H9 (cell line): Measurements from ENCODE around the gene DOK1. TPM values are rescaled to one million over a fixed set of nuclear protein-coding genes. Genes with fewer than 3 reads are reported as not detected.

Experiments used
- DNase-seq: peaks from one replicate; pipeline ENCODE4 v3.0.0-alpha.2; 2017
- H2AFZ ChIP-seq: one replicate; pipeline ENCODE4 v1.6.1; 2013; ENCODE audit warnings: mild to moderate bottlenecking, low read length, control low read depth, moderate library complexity
- H2AK5ac ChIP-seq: 2 replicates; pipeline ENCODE4 v1.6.1; 2013; ENCODE audit warnings: low read length, control low read depth, mixed read lengths; ENCODE audit not compliant: insufficient read length
- H2BK120ac ChIP-seq: one replicate; pipeline ENCODE4 v1.6.1; 2013; ENCODE audit warnings: low read depth, mild to moderate bottlenecking, low read length, control low read depth, inconsistent platforms; ENCODE audit not compliant: poor library complexity, severe bottlenecking
- H2BK12ac ChIP-seq: 2 replicates; pipeline ENCODE4 v1.6.1; 2013; ENCODE audit warnings: low read length, control low read depth, mixed read lengths, low read depth; ENCODE audit not compliant: insufficient read length
- H2BK15ac ChIP-seq: 2 replicates; pipeline ENCODE4 v1.6.1; 2013; ENCODE audit warnings: low read depth, low read length, control low read depth
- H2BK20ac ChIP-seq: one replicate; pipeline ENCODE4 v1.6.1; 2013; ENCODE audit warnings: low read depth, mild to moderate bottlenecking, low read length, control low read depth, inconsistent platforms; ENCODE audit not compliant: poor library complexity, severe bottlenecking
- H2BK5ac ChIP-seq: 2 replicates; pipeline ENCODE4 v1.6.1; 2013; ENCODE audit warnings: low read length, control low read depth, mixed read lengths; ENCODE audit not compliant: insufficient read length
- H3K14ac ChIP-seq: 2 replicates; pipeline ENCODE4 v1.6.1; 2013; ENCODE audit warnings: low read length, control low read depth; ENCODE audit not compliant: insufficient read depth
- H3K18ac ChIP-seq: 2 replicates; pipeline ENCODE4 v1.6.1; 2013; ENCODE audit warnings: low read depth, mild to moderate bottlenecking, mixed read lengths, low read length, control low read depth; ENCODE audit not compliant: insufficient read length
- H3K23ac ChIP-seq: 2 replicates; pipeline ENCODE4 v1.6.1; 2013; ENCODE audit warnings: low read length, control low read depth, mixed read lengths, low read depth; ENCODE audit not compliant: insufficient read length
- H3K23me2 ChIP-seq: 2 replicates; pipeline ENCODE4 v1.6.1; 2013; ENCODE audit warnings: low read depth, mild to moderate bottlenecking, mixed read lengths, low read length, control low read depth; ENCODE audit not compliant: insufficient read length, poor library complexity, severe bottlenecking
- H3K27ac ChIP-seq: 2 replicates; pipeline ENCODE4 v1.5.1; 2013; ENCODE audit warnings: low read length, control low read depth, mixed read lengths, low read depth; ENCODE audit not compliant: insufficient read length
- H3K27me3 ChIP-seq: 2 replicates; pipeline ENCODE4 v1.6.1; 2013; ENCODE audit warnings: low read length, control low read depth, inconsistent platforms; ENCODE audit not compliant: insufficient read depth
- H3K4ac ChIP-seq: 2 replicates; pipeline ENCODE4 v1.6.1; 2013; ENCODE audit warnings: low read depth, mild to moderate bottlenecking, control low read depth, inconsistent platforms, low read length, moderate library complexity
- H3K4me1 ChIP-seq: 2 replicates; pipeline ENCODE4 v1.6.1; 2013; ENCODE audit warnings: low read length, control low read depth, inconsistent platforms; ENCODE audit not compliant: insufficient read depth
- H3K4me2 ChIP-seq: 2 replicates; pipeline ENCODE4 v1.6.1; 2013; ENCODE audit warnings: low read length, control low read depth, mixed read lengths; ENCODE audit not compliant: insufficient read length, insufficient read depth
- H3K56ac ChIP-seq: 2 replicates; pipeline ENCODE4 v1.6.1; 2013; ENCODE audit warnings: low read depth, mild to moderate bottlenecking, mixed read lengths, low read length, control low read depth; ENCODE audit not compliant: insufficient read length
- H3K79me1 ChIP-seq: 2 replicates; pipeline ENCODE4 v1.6.1; 2013; ENCODE audit warnings: low read depth, mild to moderate bottlenecking, moderate library complexity, low read length, control low read depth, inconsistent platforms; ENCODE audit not compliant: insufficient read depth, poor library complexity, severe bottlenecking
- H3K79me2 ChIP-seq: 2 replicates; pipeline ENCODE4 v1.6.1; 2013; ENCODE audit warnings: low read length, control low read depth, inconsistent platforms; ENCODE audit not compliant: insufficient read depth
- H3K9ac ChIP-seq: 2 replicates; pipeline ENCODE4 v1.6.1; 2013; ENCODE audit warnings: low read length, control low read depth, mixed read lengths; ENCODE audit not compliant: insufficient read length; ENCODE audit errors: extremely low read depth
- H3K9me3 ChIP-seq: one replicate; pipeline ENCODE4 v1.6.1; 2013; ENCODE audit warnings: low read depth, low read length, inconsistent platforms; ENCODE audit not compliant: control insufficient read depth
- H3T11ph ChIP-seq: one replicate; pipeline ENCODE4 v1.6.1; 2013; ENCODE audit warnings: mild to moderate bottlenecking, low read length, control low read depth, inconsistent platforms
- H4K20me1 ChIP-seq: one replicate; pipeline ENCODE4 v1.6.1; 2013; ENCODE audit not compliant: control insufficient read depth, insufficient read length, insufficient read depth
- H4K5ac ChIP-seq: 2 replicates; pipeline ENCODE4 v1.6.1; 2013; ENCODE audit warnings: low read depth, mild to moderate bottlenecking, mixed read lengths, low read length, control low read depth; ENCODE audit not compliant: insufficient read length
- H4K8ac ChIP-seq: replicated peaks from 2 replicates; pipeline ENCODE4 v1.6.1; 2013; ENCODE audit warnings: low read length, control low read depth, mixed read lengths, low read depth; ENCODE audit not compliant: insufficient read length
- H4K91ac ChIP-seq: 2 replicates; pipeline ENCODE4 v1.6.1; 2013; ENCODE audit warnings: low read depth, mild to moderate bottlenecking, moderate library complexity, mixed read lengths, low read length, control low read depth; ENCODE audit not compliant: insufficient read length
- H3K27ac Mint-ChIP-seq, 3 experiments: 2 replicates in 2 of 3; 3 replicates in 1 of 3; pipeline ENCODE4 v1.8.0; 2020 to 2021; ENCODE audit warnings: mixed read lengths in 3 of 3, mild to moderate bottlenecking in 1 of 3, moderate library complexity in 1 of 3
- H3K27me3 Mint-ChIP-seq: 2 replicates; pipeline ENCODE4 v1.8.0; 2021; ENCODE audit warnings: low read depth, mild to moderate bottlenecking, moderate library complexity, mixed read lengths
- H3K36me3 Mint-ChIP-seq, 3 experiments: 2 replicates in 2 of 3; 3 replicates in 1 of 3; pipeline ENCODE4 v1.8.0; 2020 to 2021; ENCODE audit warnings: low read depth in 3 of 3, mixed read lengths in 3 of 3; ENCODE audit not compliant: insufficient read depth in 1 of 3
- H3K4me1 Mint-ChIP-seq, 2 experiments: 2 replicates each; pipeline ENCODE4 v1.8.0; 2020; ENCODE audit warnings: mixed read lengths in 2 of 2
- H3K4me3 Mint-ChIP-seq, 2 experiments: 2 replicates in 1 of 2; 3 replicates in 1 of 2; pipeline ENCODE4 v1.8.0; 2020 to 2021; ENCODE audit warnings: mild to moderate bottlenecking in 2 of 2, mixed read lengths in 2 of 2, moderate library complexity in 1 of 2
- H3K9me3 Mint-ChIP-seq, 2 experiments: 2 replicates in 1 of 2; 3 replicates in 1 of 2; pipeline ENCODE4 v1.8.0; 2020; ENCODE audit warnings: mild to moderate bottlenecking in 2 of 2, mixed read lengths in 2 of 2, moderate library complexity in 1 of 2
- CTCF ChIP-seq: fragments of 200-600 bp; sonication (generic); conservative IDR thresholded peaks from 3 replicates; pipeline ENCODE4 v1.8.0; 2021; ENCODE audit warnings: antibody characterized with exemption, mild to moderate bottlenecking
- WGBS: extraction: QIAGEN DNeasy Blood & Tissue Kit; methylation state at CpG from one replicate; pipeline ENCODE4 v1.1.7; 2013; ENCODE audit warnings: missing lambda C conversion rate, low lambda C conversion rate, mixed read lengths; ENCODE audit not compliant: insufficient read length; ENCODE audit errors: extremely low coverage; 5-methylcytosine and 5-hydroxymethylcytosine counted together
- total RNA-seq: library from RNA; stranded (reverse); gene quantifications from 2 replicates; pipeline ENCODE4 v1.2.1, GENCODE V29; 2021

DOK1 gene
- total RNA-seq, 1 experiment from 2014 or later = 16.0 TPM

- WGBS = no CpG with 5 or more reads among the region's 4 CpGs
- Mint-ChIP-seq H3K27ac (no peak overlapping the region), H3K9me3 (no peaks in the 10 kb centered on the region), H3K4me1 (peaks cover 2 to 3% of the 10 kb centered on the region in 2 experiments; a peak in 1 of 4 replicates), H3K27me3 (peaks cover 3% of the 10 kb centered on the region; the same call in 1 of the 2 replicates), H3K36me3 (no peaks in the 10 kb centered on the region), H3K4me3 (no peak overlapping the region)
- H2BK20ac ChIP-seq = no peak overlapping the region
- DNase-seq = no peak
- no peak overlapping the region for H3K4ac ChIP-seq
- no peak overlapping the region for H3K23ac ChIP-seq
- no peak overlapping the region for H2BK15ac ChIP-seq
- no peak overlapping the region for H4K5ac ChIP-seq
- H3K18ac ChIP-seq = no peak overlapping the region
- no peak overlapping the region for H2AFZ ChIP-seq
- no peak overlapping the region for H4K8ac ChIP-seq
- no peaks in the 10 kb centered on the region for H3K79me1 ChIP-seq
- no peaks in the 10 kb centered on the region for H3K4me1 ChIP-seq
- H3K23me2 ChIP-seq = no peaks in the 10 kb centered on the region
- no peaks in the 10 kb centered on the region for H3K27me3 ChIP-seq
- no peak overlapping the region for H2AK5ac ChIP-seq
- H3K79me2 ChIP-seq = no peaks in the 10 kb centered on the region
- no peaks in the 10 kb centered on the region for H4K20me1 ChIP-seq
- no peak overlapping the region for H2BK120ac ChIP-seq
- H3K9me3 ChIP-seq = no peaks in the 10 kb centered on the region
- no peak overlapping the region for H3K9ac ChIP-seq
- no peak for TF ChIP-seq CTCF
- H2BK12ac ChIP-seq = no peak overlapping the region
- H3K14ac ChIP-seq = no peak overlapping the region
- no peak overlapping the region for H3T11ph ChIP-seq
- H3K27ac ChIP-seq = no peak overlapping the region
- H3K4me2 ChIP-seq = no peak overlapping the region
- no peak overlapping the region for H3K56ac ChIP-seq
- no peak overlapping the region for H4K91ac ChIP-seq
- H2BK5ac ChIP-seq = no peak overlapping the region
Measured at GRCh38 chr2:74575320-74575719, 20.8 kb downstream of the DOK1 start.
